Inflammatory macrophage treated with lipopolysaccharide for 4 hours (primary cell): ENCODE measurements around the gene NTNG1.
"Not testable (repeated sequence)": the region's sequence is repeated elsewhere in the genome, so short reads cannot be mapped to it uniquely, and the experiment has no call there.

Source experiments
- DNase-seq: peaks from one replicate; pipeline ENCODE4 v3.0.0-alpha.2; 2020

The NTNG1 gene

GRCh38 chr1:107140703-107141490 lies at the start of gene NTNG1:
TSS of gene NTNG1 (plus strand) at chr1:107141039.
- no peak for DNase-seq

- DNase-seq, result no peak
Measured at GRCh38 chr1:107091418-107091817, 49.4 kb upstream of the NTNG1 start.

GRCh38 chr1:107093395-107093794 lies 47.4 kb upstream of the NTNG1 start:
- not testable (repeated sequence) for DNase-seq

GRCh38 chr1:107095647-107096046 lies 45.2 kb upstream of the NTNG1 start:
- no peak for DNase-seq

DNA sequence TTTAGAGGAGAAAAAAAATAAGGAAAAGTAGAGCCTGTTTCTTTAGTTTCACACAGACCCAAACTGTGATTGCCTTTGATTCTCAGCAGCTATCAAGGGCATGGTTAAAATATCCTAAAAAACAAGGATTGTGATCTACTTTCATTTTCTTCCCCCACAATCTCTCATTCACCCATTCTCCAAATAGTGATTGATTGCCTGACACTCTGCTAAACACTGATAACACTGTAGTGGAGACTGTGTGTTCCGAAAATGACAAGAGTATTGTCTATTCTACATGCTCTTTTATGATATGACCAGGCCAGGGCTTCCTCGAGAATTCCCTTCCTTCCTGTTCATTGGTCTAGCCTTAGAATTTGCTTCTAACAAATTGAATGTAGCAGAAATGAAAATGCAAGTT lies 44.1 kb upstream of the NTNG1 start:
- DNase-seq, result no peak

GRCh38 chr1:107098961-107099360 lies 41.9 kb upstream of the NTNG1 start:
- no peak for DNase-seq

- DNase-seq, result no peak
Measured at GRCh38 chr1:107100331-107100984, 40.4 kb upstream of the NTNG1 start.

DNA sequence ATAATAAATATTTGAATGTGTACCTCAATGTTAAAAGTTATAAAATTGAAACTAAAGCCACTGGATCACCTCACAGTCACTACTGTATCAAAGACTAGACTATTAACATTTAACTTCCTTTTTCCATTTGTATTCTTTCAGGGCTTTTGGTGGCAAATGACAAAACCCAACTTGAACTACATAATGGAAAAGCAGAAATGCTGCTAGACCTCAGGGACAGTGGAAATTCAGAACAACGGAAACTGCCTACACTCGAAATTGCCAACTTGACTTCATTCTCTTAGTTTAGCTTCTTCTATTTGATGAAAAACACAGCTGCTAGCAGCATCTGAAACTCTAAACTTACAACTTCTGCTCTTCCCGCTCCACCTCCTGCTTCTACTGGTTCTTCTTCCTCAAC lies 34.9 kb upstream of the NTNG1 start:
- DNase-seq, result no peak

- DNase-seq, result no peak
Measured at GRCh38 chr1:107110326-107110725, 30.5 kb upstream of the NTNG1 start.

DNA sequence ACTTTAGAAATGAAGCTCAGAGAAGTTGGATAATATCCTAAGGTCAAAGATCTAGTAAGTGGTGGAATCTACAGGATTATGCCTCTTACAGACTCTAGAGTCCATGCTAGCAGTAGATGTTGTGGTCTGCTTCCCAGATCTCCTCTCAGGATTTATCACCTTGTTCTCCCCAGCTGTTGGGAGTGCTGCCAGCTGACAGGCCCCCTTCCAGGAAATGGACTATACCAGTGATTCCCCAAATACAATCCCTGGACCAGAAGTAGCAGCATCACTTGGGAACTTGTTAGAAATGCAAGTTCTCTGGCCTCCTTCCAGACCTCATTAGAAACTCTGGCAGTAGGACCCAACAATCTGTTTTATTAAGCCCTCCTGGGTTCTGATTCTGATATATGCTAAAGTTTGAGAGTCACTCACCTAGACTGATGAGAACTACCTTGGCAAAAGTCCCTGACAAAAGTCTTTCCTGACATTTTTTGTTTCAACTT lies 24.5 kb upstream of the NTNG1 start:
- no peak for DNase-seq

DNA sequence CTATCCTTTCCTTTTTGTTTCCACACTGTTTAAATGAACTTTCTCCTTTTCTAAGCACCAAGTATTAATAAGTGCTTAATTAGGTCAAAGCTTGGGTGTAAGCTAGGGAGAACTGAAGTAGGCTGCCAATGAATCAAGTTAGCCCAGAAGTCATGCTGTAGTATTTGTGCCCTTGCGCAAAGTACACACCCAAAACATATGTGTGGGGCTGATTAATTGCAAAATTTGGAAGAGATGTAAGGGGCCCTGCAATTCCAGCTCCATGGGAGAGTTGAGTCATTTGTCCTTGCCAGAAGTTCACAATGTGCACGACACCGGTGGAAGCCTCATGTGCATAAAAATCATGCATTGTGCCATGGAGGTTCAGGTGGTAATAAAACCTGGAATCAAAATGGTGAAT lies 18.6 kb upstream of the NTNG1 start:
- no peak for DNase-seq

- no peak for DNase-seq
Measured at GRCh38 chr1:107123741-107124140, 17.1 kb upstream of the NTNG1 start.

DNA sequence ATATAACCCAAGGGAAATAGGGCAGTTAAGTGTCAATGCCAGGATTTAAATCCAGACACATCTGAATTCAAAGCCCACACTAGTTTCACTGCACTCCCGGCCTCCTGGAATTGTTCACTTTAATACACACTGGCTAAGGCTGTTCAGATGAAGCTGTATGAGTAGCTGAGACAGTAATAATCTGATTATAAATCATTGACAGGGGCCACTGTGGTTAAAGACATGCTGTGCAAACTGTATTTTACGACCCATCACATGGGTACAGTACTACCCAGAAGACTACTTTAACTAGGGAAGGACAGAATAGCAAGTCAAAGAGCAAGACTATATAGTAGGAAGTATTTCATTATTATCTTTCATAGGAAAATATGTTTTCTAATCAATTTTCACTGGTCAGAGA lies 16.1 kb upstream of the NTNG1 start:
- no peak for DNase-seq

DNA sequence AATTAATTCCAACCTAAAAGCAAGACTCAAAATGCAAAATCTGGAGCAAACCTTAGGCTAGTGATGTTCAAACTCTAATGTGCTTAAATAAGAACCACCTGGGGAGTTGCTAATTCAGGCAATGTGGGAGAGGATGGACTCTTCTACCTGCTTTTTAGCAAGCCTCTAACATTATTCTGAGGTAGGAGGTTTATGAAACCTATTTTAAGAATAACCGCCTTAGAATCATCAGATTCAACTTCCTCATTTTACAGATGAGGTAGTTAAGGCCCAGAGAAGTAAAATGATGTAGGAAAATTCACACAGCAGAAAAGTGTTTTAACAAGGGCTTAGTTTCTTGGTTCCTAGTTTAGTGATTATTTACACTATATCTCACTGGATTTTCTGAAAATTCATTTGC lies 8.6 kb upstream of the NTNG1 start:
- DNase-seq, result no peak

DNA sequence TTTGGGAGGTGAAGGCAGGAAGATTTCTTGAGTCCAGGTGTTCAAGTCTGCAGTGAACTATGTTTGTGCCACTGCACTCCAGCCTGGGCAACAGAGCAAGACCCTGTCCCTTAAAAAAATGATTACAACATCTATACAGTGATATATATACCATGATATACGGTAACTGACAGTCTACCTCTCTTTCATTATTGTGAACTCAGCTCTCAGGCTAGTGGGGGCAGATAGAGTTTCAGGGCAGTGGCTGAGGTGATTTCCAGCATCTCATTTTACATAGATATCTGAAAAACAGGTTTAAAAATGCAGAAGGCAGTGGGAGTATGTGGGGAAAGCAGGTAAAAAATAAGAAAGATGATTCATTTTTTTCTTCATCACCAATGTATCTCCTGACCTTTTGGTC lies 8.1 kb upstream of the NTNG1 start:
- no peak for DNase-seq

DNA sequence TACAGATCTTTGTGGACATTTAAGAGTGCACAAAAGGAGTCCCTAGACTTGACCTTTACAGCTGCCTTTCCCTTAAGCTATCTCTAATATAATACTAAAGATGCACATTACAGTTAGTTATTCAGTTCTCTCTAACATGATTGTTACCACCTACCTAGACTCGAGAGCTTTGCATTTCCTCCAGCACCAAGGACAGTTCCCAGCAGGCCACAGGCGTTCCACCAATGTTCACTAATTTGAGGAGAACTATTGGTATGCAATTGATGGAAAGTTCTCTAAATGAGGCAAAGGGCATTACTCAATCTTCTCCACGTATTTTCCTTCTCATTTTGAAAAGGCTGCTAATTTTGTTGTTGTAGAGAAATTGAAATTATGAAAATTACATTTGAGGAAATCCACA lies 5.4 kb upstream of the NTNG1 start:
- DNase-seq, result no peak

GRCh38 chr1:107138166-107138565 lies 2.7 kb upstream of the NTNG1 start:
- DNase-seq, result no peak

- no peak for DNase-seq
Measured at GRCh38 chr1:107138767-107139445, 1.9 kb upstream of the NTNG1 start.

- no peak for DNase-seq
Measured at GRCh38 chr1:107139833-107140702, 771 bp upstream of the NTNG1 start.

DNA sequence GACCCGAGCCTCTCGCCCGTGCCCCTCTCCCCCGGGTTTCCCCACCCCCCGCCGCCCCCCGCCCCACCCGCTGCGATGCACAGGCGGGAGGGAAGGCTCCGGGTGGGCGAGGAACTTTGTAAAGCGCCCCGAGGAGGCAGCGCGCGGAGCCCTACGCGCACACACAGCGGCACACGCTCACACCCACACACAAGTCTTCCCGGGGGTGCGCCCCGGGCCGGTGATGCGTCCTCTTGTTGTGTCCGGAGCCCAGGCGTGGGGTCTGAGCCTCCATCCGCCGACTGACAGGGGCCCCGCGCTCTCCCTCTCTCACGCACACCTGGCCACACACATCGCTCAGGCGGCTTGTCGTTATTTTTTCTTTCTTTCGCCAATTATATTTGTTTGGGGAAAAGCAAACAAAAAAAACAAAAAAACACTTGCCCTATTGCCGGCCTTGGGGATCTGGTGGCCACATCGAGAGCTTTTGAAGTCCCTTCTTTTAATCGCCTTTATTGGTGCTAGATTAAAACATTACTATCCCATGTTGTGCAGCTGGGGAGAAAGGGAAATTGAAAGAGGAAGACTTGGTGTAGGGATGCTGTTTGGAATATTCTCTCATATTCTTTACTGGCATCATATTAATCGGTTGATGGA lies 770 bp downstream of the NTNG1 start:
- no peak for DNase-seq

DNA sequence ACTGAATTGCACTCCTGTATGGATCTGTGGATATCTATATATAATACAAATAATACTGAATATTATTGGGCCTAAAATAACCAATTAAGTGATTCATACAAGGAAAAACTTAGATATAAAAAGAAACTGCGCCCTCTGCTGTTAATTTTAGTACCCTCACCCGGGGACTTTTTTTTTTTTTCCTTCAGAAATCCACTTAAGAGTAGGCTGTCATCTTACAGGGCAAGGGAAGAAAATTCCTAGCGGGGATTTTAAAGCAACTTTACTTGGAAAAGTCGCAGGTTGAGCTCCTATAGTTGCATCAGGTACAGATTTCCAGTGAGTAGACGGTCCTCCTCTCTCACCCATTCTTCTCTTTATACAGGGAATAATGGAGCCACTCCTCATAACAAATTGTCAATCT lies 1.3 kb downstream of the NTNG1 start:
- peak; percentile 22 for DNase-seq

GRCh38 chr1:107142666-107143065 lies 1.8 kb downstream of the NTNG1 start:
- no peak for DNase-seq
